GM12892 (cell line): ENCODE results near the gene CDKAL1.

Source experiments
- POLR2A ChIP-seq: IDR thresholded peaks from 2 replicates; pipeline ENCODE4 v1.6.1; 2011; ENCODE audit warnings: low read depth, low read length, control low read depth
- POLR2AphosphoS5 ChIP-seq: IDR thresholded peaks from 2 replicates; pipeline ENCODE4 v1.6.1; 2011; ENCODE audit warnings: low read depth, low read length, control low read depth

DNA sequence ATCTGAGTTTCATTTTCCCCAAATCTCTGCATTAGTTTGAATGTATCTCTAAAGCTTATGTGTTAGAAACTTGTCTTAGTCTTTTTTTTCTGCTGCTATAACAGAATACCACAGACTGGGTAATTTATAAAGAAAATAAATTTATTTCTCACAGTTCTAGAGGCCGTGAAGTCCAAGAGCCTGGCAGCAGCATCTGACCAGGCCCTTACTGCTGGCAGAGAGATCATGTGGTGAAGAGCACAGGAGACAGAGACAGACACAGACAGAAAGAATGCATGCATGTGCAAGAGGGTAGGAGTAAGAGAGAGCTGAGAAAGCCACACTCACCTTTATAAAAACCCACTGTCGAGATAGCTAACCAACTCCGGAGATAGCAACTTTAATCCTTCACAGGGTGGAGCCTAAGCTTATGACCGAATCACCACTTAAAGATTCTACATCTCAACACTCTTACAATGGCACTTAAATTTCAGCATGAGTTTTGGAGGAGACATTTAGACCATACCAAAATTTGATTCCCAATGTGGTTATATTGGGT lies 646.6 kb downstream of the CDKAL1 start:
- TF ChIP-seq POLR2A (no peak), POLR2AphosphoS5 (no peak)
